Right kidney (tissue), 9 donors: Measurements from ENCODE around the gene UBL5.
A peak's percentile ranks its signal among the peaks of the same experiment; 100 is the strongest.
"Not testable (repeated sequence)": the region's sequence is repeated elsewhere in the genome, so short reads cannot be mapped to it uniquely, and the experiment has no call there.

ENCODE experiments used
- DNase-seq: peaks from one replicate; pipeline ENCODE4 v3.0.0-alpha.2; 2016
- long read RNA-seq, 8 donors: transcript quantifications; one replicate each; lab custom pipeline, GENCODE V29; 2026

Gene UBL5
- long read RNA-seq, donor 1, transcript UBL5-202 (5 exons, 432 nt) = major isoform, 463 of 606 reads
- long read RNA-seq, donor 1, transcript UBL5-201 (5 exons, 513 nt) = minor isoform, 42 of 606 reads
- long read RNA-seq, donor 1, partial matches to known transcripts = 85 of 606 reads
- long read RNA-seq, donor 1, other reads (novel, unspliced or antisense) = 9 of 606 reads
- long read RNA-seq, donor 2, transcript UBL5-201 (5 exons, 513 nt) = minor isoform, 24 of 282 reads
- long read RNA-seq, donor 2, transcript UBL5-202 (5 exons, 432 nt) = major isoform, 202 of 282 reads
- long read RNA-seq, donor 2, partial matches to known transcripts = 52 of 282 reads
- long read RNA-seq, donor 2, other reads (novel, unspliced or antisense) = 0 of 282 reads
- long read RNA-seq, donor 3, transcript UBL5-202 (5 exons, 432 nt) = major isoform, 135 of 173 reads
- long read RNA-seq, donor 3, transcript UBL5-201 (5 exons, 513 nt) = minor isoform, 10 of 173 reads
- long read RNA-seq, donor 3, partial matches to known transcripts = 25 of 173 reads
- long read RNA-seq, donor 3, other reads (novel, unspliced or antisense) = 0 of 173 reads
- long read RNA-seq, donor 4, transcript UBL5-202 (5 exons, 432 nt) = major isoform, 228 of 304 reads
- long read RNA-seq, donor 4, transcript UBL5-201 (5 exons, 513 nt) = minor isoform, 22 of 304 reads
- long read RNA-seq, donor 4, partial matches to known transcripts = 49 of 304 reads
- long read RNA-seq, donor 4, other reads (novel, unspliced or antisense) = 0 of 304 reads
- long read RNA-seq, donor 5, transcript UBL5-201 (5 exons, 513 nt) = minor isoform, 26 of 358 reads
- long read RNA-seq, donor 5, transcript UBL5-202 (5 exons, 432 nt) = major isoform, 275 of 358 reads
- long read RNA-seq, donor 5, partial matches to known transcripts = 43 of 358 reads
- long read RNA-seq, donor 5, other reads (novel, unspliced or antisense) = 8 of 358 reads
- long read RNA-seq, donor 6, transcript UBL5-202 (5 exons, 432 nt) = major isoform, 239 of 343 reads
- long read RNA-seq, donor 6, transcript UBL5-201 (5 exons, 513 nt) = minor isoform, 28 of 343 reads
- long read RNA-seq, donor 6, partial matches to known transcripts = 70 of 343 reads
- long read RNA-seq, donor 6, other reads (novel, unspliced or antisense) = 5 of 343 reads
- long read RNA-seq, donor 7 = 0 reads
- long read RNA-seq, donor 8, transcript UBL5-201 (5 exons, 513 nt) = minor isoform, 25 of 296 reads
- long read RNA-seq, donor 8, transcript UBL5-202 (5 exons, 432 nt) = major isoform, 229 of 296 reads
- long read RNA-seq, donor 8, partial matches to known transcripts = 38 of 296 reads
- long read RNA-seq, donor 8, other reads (novel, unspliced or antisense) = 0 of 296 reads

DNA sequence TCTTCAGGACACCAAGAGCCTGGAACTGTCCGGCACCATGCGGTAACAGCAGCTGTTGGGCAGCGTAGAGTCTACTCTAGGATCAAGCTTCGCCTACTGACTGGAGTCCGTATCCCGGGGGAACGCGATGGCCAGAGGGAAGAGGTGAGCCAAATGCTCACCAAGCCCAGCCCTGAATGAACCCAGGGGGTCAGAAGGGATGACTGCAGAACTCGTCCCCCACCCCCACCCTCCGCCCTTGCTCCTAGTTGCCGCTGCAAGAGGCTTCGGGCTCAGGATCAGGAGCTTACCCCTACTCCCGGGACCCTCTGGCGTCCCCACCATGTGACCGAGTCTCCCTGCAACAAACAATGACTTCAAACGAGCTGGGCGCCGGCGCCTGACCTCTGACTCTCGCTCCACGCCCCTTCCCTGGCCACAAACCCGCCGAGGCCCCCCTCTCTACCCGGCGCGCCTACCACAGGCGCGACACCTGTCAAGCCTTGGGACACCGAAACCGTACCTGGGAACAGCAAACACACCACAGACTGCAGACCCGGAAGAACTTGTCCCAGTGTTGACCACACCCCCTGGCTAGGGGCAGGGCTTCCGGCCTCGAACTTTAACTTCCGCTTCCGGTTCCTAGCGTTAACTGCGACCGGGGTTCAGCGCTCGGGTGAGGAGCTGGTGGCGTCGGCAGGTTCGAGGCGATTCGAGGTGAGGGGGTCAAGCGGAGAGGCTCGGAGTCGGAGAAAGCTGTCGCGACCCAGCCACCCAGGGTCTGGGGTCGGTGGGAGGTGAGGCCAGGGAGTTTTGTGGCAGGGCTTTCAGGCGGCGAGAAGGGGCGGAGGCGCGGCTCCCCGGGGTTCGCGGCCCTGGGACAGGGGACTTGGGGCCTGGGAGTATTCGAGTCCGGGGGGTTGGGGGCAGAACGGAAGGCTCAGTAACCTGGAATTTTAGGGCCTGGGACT lies at the start of gene UBL5:
Gene UBL5, plus strand, starts transcription at position 630 of the 950 bp plus-strand sequence. CDS start 420 bp downstream, outside the sequence.
- peak; percentile 85 for DNase-seq

- DNase-seq = no peak
These were observed 45.4 kb upstream of the UBL5 start for GRCh38 chr19:9782338-9782737.

- peak; percentile 21 for DNase-seq
These were observed 43.6 kb upstream of the UBL5 start for GRCh38 chr19:9784163-9784496.

DNA sequence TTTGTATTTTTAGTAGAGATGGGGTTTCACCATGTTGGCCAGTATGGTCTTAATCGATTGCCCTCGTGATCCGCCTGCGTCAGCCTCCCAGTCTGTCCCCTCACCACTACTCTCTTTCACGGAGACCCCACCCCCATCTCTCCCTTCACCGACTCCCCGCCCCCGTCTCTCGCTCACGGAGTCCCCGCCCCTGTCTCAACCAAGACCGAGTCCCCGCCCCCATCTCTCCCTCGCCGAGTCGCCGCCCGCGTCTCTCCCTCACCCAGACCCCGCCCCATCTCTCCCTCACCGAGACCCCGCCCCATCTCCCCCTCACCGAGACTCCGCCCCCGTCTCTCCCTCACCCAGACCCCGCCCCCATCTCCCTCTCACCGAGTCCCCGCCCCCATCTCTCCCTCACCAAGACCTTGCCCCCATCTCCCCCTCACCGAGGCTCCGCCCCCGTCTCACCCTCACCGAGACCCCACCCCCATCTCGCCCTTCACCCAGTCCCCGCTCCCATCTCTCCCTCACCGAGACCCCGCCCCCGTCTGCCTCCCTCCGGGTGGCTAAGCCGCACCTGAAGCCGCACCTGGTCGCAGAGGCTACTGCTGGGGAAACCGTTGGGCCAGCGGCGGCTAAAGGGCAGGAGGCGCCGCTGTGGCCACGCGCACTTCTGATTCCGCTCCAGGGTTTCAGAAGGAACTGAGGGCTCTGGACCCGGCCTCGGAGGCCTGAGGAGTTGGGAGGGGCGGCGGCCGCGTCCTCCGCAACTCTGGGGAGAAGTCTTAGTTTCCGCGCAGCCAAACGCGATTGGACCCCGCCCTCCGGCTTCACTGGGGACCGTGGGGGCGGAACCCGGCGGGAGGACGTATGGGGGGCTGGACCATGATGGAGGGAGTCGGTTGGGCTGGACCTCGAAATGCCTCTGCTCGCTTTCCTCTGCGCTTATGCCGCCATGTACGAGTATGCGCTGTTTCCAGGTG lies 42.1 kb upstream of the UBL5 start:
- peak; percentile 99 for DNase-seq

- no peak for DNase-seq
These were observed 41.4 kb upstream of the UBL5 start for GRCh38 chr19:9786342-9786741.

DNA sequence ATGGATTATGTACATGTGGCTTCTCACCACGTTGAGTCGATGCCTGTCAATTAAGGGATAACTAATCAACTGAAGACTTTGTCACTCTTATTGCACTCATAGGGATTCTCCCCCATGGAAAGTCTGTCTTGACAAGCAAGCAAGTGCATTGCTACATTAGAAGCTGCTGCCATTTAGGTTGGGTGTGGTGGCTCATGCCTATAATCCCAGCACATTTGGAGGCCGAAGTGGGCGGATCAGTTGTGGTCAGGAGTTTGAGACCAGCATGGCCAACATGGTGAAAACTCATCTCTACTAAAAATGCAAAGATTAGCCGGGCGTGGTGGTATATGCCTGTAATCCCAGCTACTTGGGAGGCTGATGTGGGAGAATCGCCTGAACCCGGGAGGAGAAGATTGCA lies 40.9 kb upstream of the UBL5 start:
- no peak for DNase-seq

DNA sequence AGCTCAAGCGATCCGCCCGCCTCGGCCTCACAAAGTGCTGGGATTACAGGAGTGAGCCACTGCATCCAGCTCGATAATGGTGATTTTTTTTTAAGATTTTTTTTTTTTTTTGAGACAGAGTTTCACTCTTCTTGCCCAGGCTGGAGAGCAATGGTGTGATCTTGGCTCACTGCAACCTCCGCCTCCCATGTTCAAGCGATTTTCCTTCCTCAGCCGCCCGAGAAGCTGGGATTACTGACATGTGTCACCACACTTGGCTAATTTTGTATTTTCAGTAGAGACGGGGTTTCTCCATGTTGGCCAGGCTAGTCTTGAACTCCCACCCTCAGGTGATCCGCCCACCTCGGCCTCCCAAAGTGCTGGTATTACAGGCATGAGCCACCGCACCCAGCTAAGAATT lies 39.1 kb upstream of the UBL5 start:
- DNase-seq = not testable (repeated sequence)

DNA sequence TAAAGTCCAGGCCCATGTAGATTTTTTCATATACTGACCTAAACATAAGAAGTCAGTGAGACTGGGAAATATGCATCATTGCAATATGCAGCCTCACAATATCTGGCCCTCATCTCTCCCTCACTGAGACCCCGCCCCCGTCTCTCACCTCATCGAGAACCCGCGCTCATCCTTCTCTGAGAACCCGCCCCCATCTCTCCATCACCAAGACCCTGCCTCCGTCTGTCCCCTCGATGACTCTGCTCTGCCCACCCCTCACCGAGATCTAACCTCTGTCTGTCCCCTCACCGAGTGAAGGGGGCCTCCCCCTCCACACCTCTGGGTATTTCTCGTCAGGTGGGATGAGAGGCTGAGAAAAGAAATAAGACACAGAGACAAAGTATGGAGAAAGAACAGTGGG lies 38.7 kb upstream of the UBL5 start:
- DNase-seq = no peak

- DNase-seq = peak; percentile 21
These were observed 38.1 kb upstream of the UBL5 start for GRCh38 chr19:9789579-9789978.

DNA sequence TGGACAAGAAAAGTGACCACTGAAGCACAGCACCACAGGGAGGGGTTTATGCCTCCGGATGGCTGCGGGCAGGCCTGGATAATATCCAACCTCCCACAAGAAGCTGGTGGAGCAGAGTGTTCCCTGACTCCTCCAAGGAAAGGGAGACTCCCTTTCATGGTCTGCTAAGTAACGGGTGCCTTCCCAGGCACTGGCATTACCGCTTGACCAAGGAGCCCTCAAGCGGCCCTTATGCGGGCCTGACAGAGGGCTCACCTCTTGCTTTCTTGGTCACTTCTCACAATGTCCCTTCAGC lies 36.7 kb upstream of the UBL5 start:
- DNase-seq = peak; percentile 36

GRCh38 chr19:9791552-9792205 lies 36.0 kb upstream of the UBL5 start:
- DNase-seq = peak; percentile 67

DNA sequence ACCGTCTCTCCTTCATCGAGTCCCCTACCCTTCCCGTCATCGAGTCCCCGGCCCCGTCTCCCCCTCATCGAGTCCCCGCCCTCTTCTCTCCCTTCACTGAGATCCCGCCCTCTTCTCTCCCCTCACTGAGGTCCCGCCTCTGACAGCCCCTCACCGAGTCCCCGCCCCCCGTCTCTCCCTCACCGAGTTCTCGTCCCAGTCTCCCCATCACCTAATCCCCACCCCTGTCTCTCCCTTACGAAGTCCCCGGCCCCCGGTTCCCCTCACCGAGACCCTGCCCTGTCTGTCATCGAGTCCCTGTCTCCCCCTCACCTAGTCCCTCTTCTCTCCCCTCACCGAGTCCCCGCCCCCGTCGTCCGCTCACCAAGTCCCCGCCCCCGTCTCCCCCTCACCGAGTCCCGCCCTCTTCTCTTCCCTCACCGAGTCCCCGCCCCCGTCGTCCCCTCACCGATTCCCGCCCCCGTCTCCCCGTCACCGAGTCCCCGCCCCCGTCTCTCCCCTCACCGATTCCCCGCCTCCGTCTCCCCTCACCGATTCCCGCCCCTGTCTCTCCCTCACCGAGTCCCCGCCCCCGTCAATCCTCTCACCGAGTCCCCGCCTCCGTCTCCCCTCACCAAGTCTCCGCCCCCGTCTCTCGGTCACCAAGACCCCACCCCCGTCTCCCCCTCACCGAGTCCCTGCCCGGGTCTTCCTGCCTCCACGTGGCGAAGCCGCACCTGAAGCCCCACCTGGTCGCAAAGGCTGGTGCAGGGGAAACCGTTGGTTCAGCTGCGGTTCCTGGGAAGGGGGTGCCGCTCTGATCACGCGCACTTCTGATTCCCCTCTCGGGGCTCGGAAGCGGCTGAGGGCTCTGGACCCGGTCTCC lies 35.3 kb upstream of the UBL5 start:
- DNase-seq = peak; percentile 87

- DNase-seq = no peak
These were observed 34.6 kb upstream of the UBL5 start for GRCh38 chr19:9793071-9793591.

DNA sequence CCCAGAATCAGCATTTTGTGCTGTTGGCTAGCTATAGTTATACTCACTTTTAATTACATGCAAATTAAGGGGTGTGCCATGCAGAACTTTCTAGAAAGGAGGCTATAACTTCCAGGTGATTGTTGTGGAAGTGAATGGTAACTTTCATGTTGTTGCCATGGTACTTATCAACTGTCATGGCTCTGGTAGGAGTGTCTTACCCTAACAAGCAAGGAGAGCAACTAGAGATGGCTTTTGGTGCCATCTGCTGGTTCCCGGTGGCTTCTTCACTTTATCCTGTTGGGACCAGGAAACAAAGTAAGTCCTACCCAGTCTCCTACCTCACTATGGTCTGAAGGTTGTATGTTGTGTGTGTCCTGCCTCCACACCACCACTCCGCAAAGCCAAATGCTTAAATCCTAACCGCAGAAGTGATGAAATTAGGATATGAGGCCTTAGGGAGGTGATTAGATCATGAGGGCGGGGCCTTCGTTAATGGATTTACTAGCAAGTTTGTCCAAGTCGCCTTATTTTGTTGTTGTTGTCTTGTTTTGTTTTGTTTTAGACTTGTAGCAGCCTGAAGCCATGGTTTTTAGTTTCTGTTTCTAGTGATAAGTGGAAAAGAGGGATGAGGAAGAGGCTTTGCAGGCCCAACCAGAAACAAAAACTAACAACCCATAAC lies 31.5 kb upstream of the UBL5 start:
- peak; percentile 47 for DNase-seq

GRCh38 chr19:9797871-9798270 lies 29.8 kb upstream of the UBL5 start:
- DNase-seq = no peak

- DNase-seq = no peak
These were observed 28.6 kb upstream of the UBL5 start for GRCh38 chr19:9799162-9799561.

- DNase-seq = no peak
These were observed 25.7 kb upstream of the UBL5 start for GRCh38 chr19:9801976-9802375.

- no peak for DNase-seq
These were observed 20.9 kb upstream of the UBL5 start for GRCh38 chr19:9806803-9807202.
